ENCODE results near the gene MT3.
A peak's percentile ranks its signal among the peaks of the same experiment; 100 is the strongest.

The MT3 gene

DNA sequence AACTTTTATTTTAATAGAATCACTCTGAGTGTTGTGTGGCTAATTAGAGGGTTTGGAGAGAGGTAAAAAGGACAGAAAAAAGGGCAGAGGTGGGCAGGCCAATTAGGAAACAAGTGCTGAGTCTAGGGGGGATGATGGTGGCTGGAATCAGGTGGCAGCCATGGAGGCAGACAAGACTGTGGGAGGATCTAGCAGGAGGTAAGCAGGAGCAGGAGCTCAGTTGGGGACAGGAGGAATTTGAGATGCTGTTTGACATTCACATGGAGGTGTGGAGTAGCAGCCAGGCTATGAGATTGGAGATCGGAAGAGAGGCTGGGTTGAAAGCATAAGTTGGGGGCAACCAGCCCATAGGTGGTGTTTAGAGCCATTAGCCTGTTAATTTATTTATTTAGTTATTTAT lies 28.2 kb upstream of the MT3 start:
- ChIA-PET POLR2A (ENCODE audit: low non-redundant PET) (no interaction called here), CTCF (no interaction called here)
- no peak for DNase-seq (ENCODE audit: low spot score)

DNA sequence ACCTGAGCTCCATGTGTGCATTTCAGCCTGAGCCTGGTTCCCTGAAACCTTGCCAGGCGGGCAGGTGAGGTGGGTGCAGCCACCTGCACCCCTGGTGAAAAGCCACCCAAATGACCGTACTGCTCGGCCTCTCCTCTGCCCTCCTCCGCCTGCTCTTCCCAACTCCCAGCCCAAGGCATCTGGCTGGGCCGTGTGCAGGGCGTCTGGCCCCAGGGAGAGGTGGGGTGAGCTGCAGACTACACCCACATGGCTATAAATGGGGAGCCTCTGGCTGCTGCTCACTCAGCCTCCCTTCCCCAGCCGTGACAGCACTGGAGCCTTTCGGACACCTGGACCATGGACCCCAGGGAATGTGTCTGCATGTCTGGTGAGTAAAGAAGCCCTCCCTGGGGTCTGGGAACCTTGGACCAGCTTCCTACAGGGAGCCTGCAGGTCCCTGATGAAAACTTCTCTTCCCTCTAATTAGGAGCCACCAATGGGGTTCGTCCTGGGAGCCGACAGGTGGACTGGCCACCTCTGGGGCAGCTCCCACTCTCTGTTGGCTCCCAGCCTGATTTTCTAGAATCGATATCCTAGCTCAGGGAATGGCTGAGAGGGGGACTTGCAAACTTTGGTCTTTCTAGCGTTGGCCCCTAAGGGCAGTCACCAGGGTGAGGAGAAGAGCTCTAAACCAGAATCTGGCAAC lies 24.4 kb upstream of the MT3 start, which contains the start of gene MT4:
Gene MT4 (plus strand): TSS at position 281 of the 685 bp plus-strand sequence. CDS start 56 bp downstream, at position 337.
- POLR2A ChIA-PET (ENCODE audit: low non-redundant PET) = no interaction called here

More for the DNA sequence above, 28.2 kb upstream of the MT3 start:
- TF ChIP-seq, protein P1, sequence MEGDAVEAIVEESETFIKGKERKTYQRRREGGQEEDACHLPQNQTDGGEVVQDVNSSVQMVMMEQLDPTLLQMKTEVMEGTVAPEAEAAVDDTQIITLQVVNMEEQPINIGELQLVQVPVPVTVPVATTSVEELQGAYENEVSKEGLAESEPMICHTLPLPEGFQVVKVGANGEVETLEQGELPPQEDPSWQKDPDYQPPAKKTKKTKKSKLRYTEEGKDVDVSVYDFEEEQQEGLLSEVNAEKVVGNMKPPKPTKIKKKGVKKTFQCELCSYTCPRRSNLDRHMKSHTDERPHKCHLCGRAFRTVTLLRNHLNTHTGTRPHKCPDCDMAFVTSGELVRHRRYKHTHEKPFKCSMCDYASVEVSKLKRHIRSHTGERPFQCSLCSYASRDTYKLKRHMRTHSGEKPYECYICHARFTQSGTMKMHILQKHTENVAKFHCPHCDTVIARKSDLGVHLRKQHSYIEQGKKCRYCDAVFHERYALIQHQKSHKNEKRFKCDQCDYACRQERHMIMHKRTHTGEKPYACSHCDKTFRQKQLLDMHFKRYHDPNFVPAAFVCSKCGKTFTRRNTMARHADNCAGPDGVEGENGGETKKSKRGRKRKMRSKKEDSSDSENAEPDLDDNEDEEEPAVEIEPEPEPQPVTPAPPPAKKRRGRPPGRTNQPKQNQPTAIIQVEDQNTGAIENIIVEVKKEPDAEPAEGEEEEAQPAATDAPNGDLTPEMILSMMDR (conservative IDR thresholded peaks at IDR 0.05; ENCODE audit: low read depth) = no peak
- H3K27ac ChIP-seq = no peak overlapping the region

DNA sequence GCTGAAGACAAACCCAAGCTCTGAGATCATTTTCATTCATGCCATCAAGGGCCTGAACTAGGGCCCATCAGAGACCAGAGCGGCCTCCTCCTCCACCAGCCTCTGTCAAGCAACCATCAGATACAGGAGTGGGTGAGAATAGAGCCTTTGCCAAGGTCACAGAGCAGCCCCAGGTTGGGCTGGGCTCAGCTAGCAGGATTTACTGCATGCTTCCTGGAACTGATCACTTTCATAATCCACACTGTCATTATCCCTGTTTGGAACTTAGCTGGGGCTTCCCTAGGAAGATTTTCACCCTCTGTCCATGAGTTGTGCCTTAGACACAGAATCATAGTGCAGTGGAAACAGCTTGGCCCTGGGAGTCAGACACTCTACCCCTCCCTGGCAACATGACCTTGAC lies 19.4 kb upstream of the MT3 start:
- no peak for DNase-seq (ENCODE audit: low spot score)
- ChIA-PET CTCF (interaction anchor here (0.6 kb wide), 1 partner anchor 29 kb away, joined by 3 read pairs; no protein-coding TSS in a partner anchor), POLR2A (ENCODE audit: low non-redundant PET) (no interaction called here)
- TF ChIP-seq, protein P1 (conservative IDR thresholded peaks at IDR 0.05; ENCODE audit: low read depth) = no peak
- H3K27ac ChIP-seq = no peak overlapping the region

More for the DNA sequence above, 24.4 kb upstream of the MT3 start, which contains the start of gene MT4:
- no peak for DNase-seq (ENCODE audit: low spot score)
- no peak within 1 kb of the TSS for H3K27ac ChIP-seq
- CTCF ChIA-PET = interaction anchor here (0.6 kb wide), 4 partner anchors 12 to 689 kb away, joined by 3 to 4 read pairs (median 4); no protein-coding TSS in a partner anchor
- TF ChIP-seq, protein P1 (conservative IDR thresholded peaks at IDR 0.05; ENCODE audit: low read depth) = no peak

DNA sequence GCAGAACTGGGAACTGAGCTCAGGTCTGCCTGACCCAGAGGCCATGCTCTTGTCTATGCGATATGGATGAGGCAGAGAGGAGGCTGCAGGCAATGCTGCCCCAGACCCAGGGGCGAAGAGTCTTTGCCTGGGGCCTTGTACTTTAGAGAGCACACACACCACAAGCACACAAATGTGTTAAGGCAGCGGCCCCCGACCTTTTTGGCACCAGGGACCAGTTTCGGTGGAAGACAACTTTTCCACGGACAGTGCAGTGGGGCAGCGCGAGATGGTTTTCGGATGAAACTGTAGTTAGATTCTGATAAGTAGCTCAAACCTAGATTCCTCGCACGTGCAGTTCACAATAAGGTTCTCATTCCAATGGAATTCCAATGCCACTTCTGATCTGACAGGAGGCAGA lies 17.8 kb upstream of the MT3 start:
- H3K27ac ChIP-seq = no peak overlapping the region
- POLR2A ChIA-PET (ENCODE audit: low non-redundant PET) = no interaction called here
- TF ChIP-seq, protein P1 (conservative IDR thresholded peaks at IDR 0.05; ENCODE audit: low read depth) = no peak
- no peak for DNase-seq (ENCODE audit: low spot score)
- CTCF ChIA-PET = no interaction called here

DNA sequence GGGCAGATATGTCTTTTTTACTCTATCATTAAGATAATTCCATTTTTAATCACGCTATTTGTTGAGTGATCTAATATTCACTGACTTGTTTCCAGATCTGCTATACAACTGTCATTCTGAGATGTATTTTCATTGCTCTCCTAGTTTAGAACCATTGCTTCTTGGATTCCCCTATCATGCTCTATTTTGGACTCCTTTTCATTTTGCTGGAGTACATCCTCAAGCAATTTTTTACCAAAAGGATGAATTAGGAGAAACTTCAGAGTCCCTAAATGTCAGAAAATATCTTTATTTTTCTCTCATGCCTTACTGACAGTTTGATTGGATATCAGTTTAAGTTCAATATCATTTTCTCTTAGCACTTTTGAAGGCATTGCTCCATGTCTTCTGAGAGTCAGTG lies 14.7 kb upstream of the MT3 start:
- DNase-seq (ENCODE audit: low spot score) = no peak
- ChIA-PET POLR2A (ENCODE audit: low non-redundant PET) (no interaction called here), CTCF (no interaction called here)
- H3K27ac ChIP-seq = no peak overlapping the region
- TF ChIP-seq, protein P1 (conservative IDR thresholded peaks at IDR 0.05; ENCODE audit: low read depth) = no peak

DNA sequence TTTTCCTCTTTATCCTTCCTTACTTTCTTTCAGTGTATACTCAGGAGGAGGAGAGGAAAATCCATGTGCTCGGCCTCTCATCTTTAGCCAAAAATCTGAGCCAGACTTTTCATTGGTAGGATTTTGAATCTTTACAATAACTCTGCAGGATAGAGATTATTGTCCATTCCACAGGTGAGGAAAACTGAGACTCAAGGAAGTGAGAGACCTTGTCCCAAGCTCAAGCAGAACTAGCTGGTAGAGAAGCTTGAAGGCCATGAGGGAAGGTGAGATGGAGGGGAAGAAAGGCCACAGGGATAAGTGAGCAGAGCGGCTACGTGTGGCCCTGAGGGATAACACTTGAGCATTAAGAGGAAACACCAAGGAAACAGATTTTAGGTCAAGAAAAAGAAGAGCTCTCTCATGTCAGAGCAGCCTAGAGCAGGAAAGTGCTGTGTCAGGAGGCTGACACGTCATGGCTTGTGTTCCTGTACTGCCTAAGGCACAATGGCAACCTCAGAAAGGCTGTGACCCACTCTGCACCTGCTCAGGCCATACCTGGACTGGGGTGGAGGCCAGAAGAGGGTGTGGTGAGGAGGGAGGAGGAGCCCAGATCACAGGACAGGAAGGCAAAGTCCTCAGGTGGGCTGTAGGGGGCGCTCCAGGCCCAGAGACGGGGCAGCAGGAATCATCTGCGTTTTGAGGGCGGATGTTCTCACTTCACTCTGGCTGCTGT lies 12.6 kb upstream of the MT3 start:
- TF ChIP-seq, protein P1 (conservative IDR thresholded peaks at IDR 0.05; ENCODE audit: low read depth) = peak; percentile 66
- peak overlapping the region; percentile 35 for H3K27ac ChIP-seq
- POLR2A ChIA-PET (ENCODE audit: low non-redundant PET) = no interaction called here
- peak; percentile 70 for DNase-seq (ENCODE audit: low spot score)
- CTCF ChIA-PET = interaction anchor here (0.6 to 1.6 kb wide), 11 partner anchors 11 to 196 kb away, joined by 3 to 8 read pairs (median 3); no protein-coding TSS in a partner anchor

All from RWPE1 (cell line).